IMR-90 (cell line): Measurements from ENCODE around the gene OR5A1. TPM values are rescaled to one million over a fixed set of nuclear protein-coding genes. Genes with fewer than 3 reads are reported as not detected.

Experiments
- ATAC-seq: fragments of 200-7000 bp; cut with Tn5 transposase; 2 replicates; pipeline ENCODE4 v1.9.1; 2020; ENCODE audit warnings: low read depth, mild to moderate bottlenecking, moderate library complexity
- BruUV-seq: library from RNA; stranded (reverse); fragments of 400-500 nt; replicated peaks from 2 replicates; lab custom pipeline; 2021; lab: Mats Ljungman, UMichigan
- CTCF ChIA-PET: fragments of 300-600 bp; formaldehyde crosslinking; extraction: SDS; loops from one replicate; lab custom pipeline; 2021; ENCODE audit warnings: antibody characterized with exemption; lab: Yijun Ruan, JAX
- POLR2A ChIA-PET: fragments of 300-600 bp; sonication (Branson Sonifier 250); formaldehyde crosslinking; loops from one replicate; lab custom pipeline; 2022; ENCODE audit warnings: antibody characterized with exemption; ENCODE audit not compliant: unreplicated experiment; lab: Charles Lee
- DNase-seq: peaks from one replicate; pipeline ENCODE4 v3.0.0; 2013
- H2AFZ ChIP-seq: replicated peaks from 2 replicates; pipeline ENCODE3; 2013; ENCODE audit warnings: low read length, mild to moderate bottlenecking; ENCODE audit not compliant: poor library complexity
- H2AK5ac ChIP-seq: 2 replicates; pipeline ENCODE4 v1.6.1; 2013; ENCODE audit warnings: low read depth, low read length, inconsistent platforms
- H2AK9ac ChIP-seq: replicated peaks from 2 replicates; pipeline ENCODE3; 2013; ENCODE audit warnings: mild to moderate bottlenecking, low read depth, low read length, moderate library complexity; ENCODE audit not compliant: poor library complexity
- H2BK120ac ChIP-seq: 2 replicates; pipeline ENCODE4 v1.6.1; 2013; ENCODE audit warnings: low read depth, low read length, inconsistent platforms
- H2BK15ac ChIP-seq: 3 replicates; pipeline ENCODE4 v1.6.1; 2013; ENCODE audit warnings: low read depth, low read length, inconsistent platforms
- H2BK20ac ChIP-seq: 2 replicates; pipeline ENCODE4 v1.6.1; 2013; ENCODE audit warnings: low read depth, mild to moderate bottlenecking, inconsistent platforms, low read length, moderate library complexity
- H2BK5ac ChIP-seq: 2 replicates; pipeline ENCODE4 v1.6.1; 2013; ENCODE audit warnings: mild to moderate bottlenecking, low read depth, low read length, inconsistent platforms; ENCODE audit not compliant: poor library complexity, severe bottlenecking
- H3K14ac ChIP-seq: replicated peaks from 2 replicates; pipeline ENCODE4 v1.6.1; 2013; ENCODE audit warnings: low read depth, low read length, inconsistent platforms
- H3K18ac ChIP-seq: 2 replicates; pipeline ENCODE4 v1.6.1; 2013; ENCODE audit warnings: low read depth, low read length, control low read depth
- H3K23ac ChIP-seq: 2 replicates; pipeline ENCODE4 v1.6.1; 2013; ENCODE audit warnings: low read depth, low read length, inconsistent platforms
- H3K27ac ChIP-seq: 2 replicates; pipeline ENCODE4 v1.5.1; 2013; ENCODE audit warnings: mild to moderate bottlenecking, control low read depth, low read length; ENCODE audit not compliant: insufficient read depth
- H3K27me3 ChIP-seq: 2 replicates; pipeline ENCODE4 v1.6.1; 2013; ENCODE audit warnings: low read length; ENCODE audit not compliant: control insufficient read depth, insufficient read depth
- H3K36me3 ChIP-seq: 2 replicates; pipeline ENCODE4 v1.6.1; 2013; ENCODE audit warnings: low read length, mixed read lengths; ENCODE audit not compliant: control insufficient read depth, insufficient read depth
- H3K4ac ChIP-seq: 2 replicates; pipeline ENCODE4 v1.6.1; 2013; ENCODE audit warnings: low read depth, low read length, inconsistent platforms
- H3K4me1 ChIP-seq: 2 replicates; pipeline ENCODE4 v1.6.1; 2013; ENCODE audit warnings: low read length, mixed read lengths; ENCODE audit not compliant: control insufficient read depth, insufficient read depth
- H3K4me2 ChIP-seq: 2 replicates; pipeline ENCODE4 v1.6.1; 2013; ENCODE audit warnings: low read depth, mild to moderate bottlenecking, control low read depth, low read length, moderate library complexity
- H3K4me3 ChIP-seq: 2 replicates; pipeline ENCODE4 v1.5.1; 2013; ENCODE audit warnings: low read depth, mild to moderate bottlenecking, control low read depth, low read length, moderate library complexity; ENCODE audit not compliant: insufficient read depth
- H3K56ac ChIP-seq: 2 replicates; pipeline ENCODE4 v1.6.1; 2013; ENCODE audit warnings: low read length, inconsistent platforms; ENCODE audit not compliant: insufficient read depth; ENCODE audit errors: extremely low read depth
- H3K79me1 ChIP-seq, 2 experiments: 2 replicates each; pipeline ENCODE4 v1.6.1; 2013; ENCODE audit warnings: low read length in 2 of 2, inconsistent platforms in 1 of 2, low read depth in 1 of 2
- H3K9ac ChIP-seq: 2 replicates; pipeline ENCODE4 v1.6.1; 2013; ENCODE audit warnings: low read depth, low read length, control low read depth
- H3K9me1 ChIP-seq: 2 replicates; pipeline ENCODE4 v1.6.1; 2013; ENCODE audit warnings: low read length, inconsistent platforms; ENCODE audit not compliant: insufficient read depth
- H3K9me3 ChIP-seq: 2 replicates; pipeline ENCODE4 v1.6.1; 2013; ENCODE audit warnings: low read length; ENCODE audit not compliant: control insufficient read depth, insufficient read depth
- H4K20me1 ChIP-seq: 2 replicates; pipeline ENCODE4 v1.6.1; 2013; ENCODE audit warnings: low read length, inconsistent platforms; ENCODE audit not compliant: insufficient read depth
- H4K5ac ChIP-seq: 2 replicates; pipeline ENCODE4 v1.6.1; 2013; ENCODE audit warnings: mild to moderate bottlenecking, low read depth, low read length, control low read depth
- H4K8ac ChIP-seq, 2 experiments: 2 replicates each; pipeline ENCODE4 v1.6.1; 2013; ENCODE audit warnings: low read depth in 2 of 2, low read length in 2 of 2, control low read depth in 1 of 2, inconsistent platforms in 1 of 2
- H4K91ac ChIP-seq: 2 replicates; pipeline ENCODE4 v1.6.1; 2013; ENCODE audit warnings: low read depth, low read length, inconsistent platforms; ENCODE audit not compliant: insufficient read depth
- CEBPB ChIP-seq: IDR thresholded peaks from 2 replicates; pipeline ENCODE4 v1.6.1; 2012; ENCODE audit warnings: low read depth, low read length, improper control_type of control experiment
- FOS ChIP-seq: fragments of 150-350 bp; IDR thresholded peaks from 2 replicates; pipeline ENCODE4 v1.6.1; 2016; ENCODE audit warnings: low read depth, low read length
- MAZ ChIP-seq: IDR thresholded peaks from 2 replicates; pipeline ENCODE4 v1.6.1; 2012; ENCODE audit warnings: low read depth, mild to moderate bottlenecking, low read length, improper control_type of control experiment, moderate library complexity, borderline replicate concordance
- RAD21 ChIP-seq: IDR thresholded peaks from 2 replicates; pipeline ENCODE4 v1.6.1; 2012; ENCODE audit warnings: low read length, improper control_type of control experiment
- SMC3 ChIP-seq: fragments of 150-350 bp; IDR thresholded peaks from 2 replicates; pipeline ENCODE4 v1.6.1; 2016; ENCODE audit warnings: low read depth, mild to moderate bottlenecking, antibody characterized with exemption, low read length, moderate library complexity
- USF2 ChIP-seq: fragments of 150-350 bp; IDR thresholded peaks from 2 replicates; pipeline ENCODE4 v1.6.1; 2017; ENCODE audit warnings: mild to moderate bottlenecking, antibody characterized with exemption, low read length, low read depth
- WGBS, 2 experiments: methylation state at CpG; one replicate each; pipeline versions ENCODE4 v1.1.5 to v1.1.7; 2013; ENCODE audit warnings: missing lambda C conversion rate in 2 of 2; ENCODE audit not compliant: insufficient read length in 1 of 2; ENCODE audit errors: extremely low coverage in 2 of 2; 5-methylcytosine and 5-hydroxymethylcytosine counted together
- dilution Hi-C: fragments of 300-500 bp; cut with HindIII; formaldehyde crosslinking; loops from one replicate; pipeline ENCODE4 v1.14.3; 2018; ENCODE audit warnings: low sequenced_read_pairs; ENCODE audit not compliant: unreplicated experiment
- in situ Hi-C: fragments of 300-500 bp; cut with MboI; formaldehyde crosslinking; loops from 3 replicates; pipeline ENCODE4 v1.14.3; 2019; ENCODE audit warnings: low sequenced_read_pairs, inconsistent platforms, mixed read lengths
- intact Hi-C: fragments of 100-400 bp; cut with micrococcal nuclease; formaldehyde crosslinking; loops from 2 replicates; pipeline ENCODE4 v1.10.0; 2022
- polyA plus RNA-seq, 3 experiments: library from polyadenylated mRNA; depleted of rRNA; stranded (reverse); fragments of >200 nt; gene quantifications; 2 replicates each; pipeline ENCODE4 v1.2.3, GENCODE V29; 2012; ENCODE audit warnings: low replicate concordance in 1 of 3
- total RNA-seq: library from RNA; depleted of rRNA; stranded (reverse); fragments of >200 nt; gene quantifications from 2 replicates; pipeline ENCODE4 v1.2.3, GENCODE V29; 2012
- TF ChIP-seq, protein P1 (sequence below): fragments of 150-350 bp; IDR thresholded peaks from 2 replicates; pipeline ENCODE4 v1.6.1; 2016; ENCODE audit warnings: low read depth, mild to moderate bottlenecking, low read length, moderate library complexity, borderline replicate concordance

Gene OR5A1
- total and polyA plus RNA-seq, 2 of the 4 experiments (the other 2 are of a cell fraction), result not detected

DNA sequence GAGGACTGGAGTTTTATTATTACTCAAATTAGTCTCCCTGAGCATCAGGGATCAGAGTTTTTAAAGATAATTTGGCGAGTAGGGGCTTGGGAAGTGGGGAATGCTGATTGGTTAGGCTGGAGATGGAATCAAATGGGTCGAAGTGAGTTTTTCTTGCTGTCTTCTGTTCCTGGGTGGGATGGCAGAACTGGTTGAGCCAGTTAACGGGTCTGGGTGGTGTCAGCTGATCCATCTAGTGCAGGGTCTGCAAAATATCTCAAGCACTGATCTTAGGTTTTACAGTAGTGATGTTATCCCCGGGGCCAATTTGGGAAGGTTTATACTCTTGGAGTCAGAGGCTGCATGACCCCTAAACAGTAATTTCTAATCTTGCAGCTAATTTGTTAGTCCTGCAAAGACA, 11.1 kb upstream of the OR5A1 start:
- Histone ChIP-seq H3K27me3 (peaks cover 1% of the 10 kb centered on the region), H2AK9ac (no peak overlapping the region), H4K5ac (no peak overlapping the region), H3K23ac (no peak overlapping the region), H3K27ac (no peak overlapping the region), H4K91ac (no peak overlapping the region), H3K9ac (no peak overlapping the region), H3K79me1 (no peaks in the 10 kb centered on the region), H2BK15ac (no peak overlapping the region), H3K4me1 (no peaks in the 10 kb centered on the region), H2AK5ac (no peak overlapping the region), H3K4me3 (no peak overlapping the region), H3K14ac (no peak overlapping the region), H3K4me2 (no peak overlapping the region), H4K20me1 (no peaks in the 10 kb centered on the region), H2BK120ac (no peak overlapping the region), H3K9me3 (no peaks in the 10 kb centered on the region), H3K9me1 (no peaks in the 10 kb centered on the region; the same call in 1 of the 2 replicates), H3K18ac (no peak overlapping the region), H3K4ac (no peak overlapping the region), H2BK20ac (no peak overlapping the region), H3K36me3 (no peaks in the 10 kb centered on the region), H3K56ac (no peak overlapping the region), H2AFZ (no peak overlapping the region), H4K8ac (no peak overlapping the region), H2BK5ac (no peak overlapping the region)
- WGBS, 2 experiments, result 0% methylated on average over 2 of the region's 4 CpGs; no CpG with 5 or more reads in 1 of the 2 experiments
- CTCF ChIA-PET, result no interaction called here
- no peak for DNase-seq
- dilution Hi-C loops (no loop called here), intact Hi-C loops (no loop called here), in situ Hi-C loops (no loop called here)
- POLR2A ChIA-PET, result no interaction called here
- BruUV-seq, result no TSS peak
- no peak for ATAC-seq
- TF ChIP-seq FOS (no peak), SMC3 (no peak), MAZ (no peak), RAD21 (no peak), USF2 (no peak), CEBPB (no peak)
- TF ChIP-seq, protein P1, sequence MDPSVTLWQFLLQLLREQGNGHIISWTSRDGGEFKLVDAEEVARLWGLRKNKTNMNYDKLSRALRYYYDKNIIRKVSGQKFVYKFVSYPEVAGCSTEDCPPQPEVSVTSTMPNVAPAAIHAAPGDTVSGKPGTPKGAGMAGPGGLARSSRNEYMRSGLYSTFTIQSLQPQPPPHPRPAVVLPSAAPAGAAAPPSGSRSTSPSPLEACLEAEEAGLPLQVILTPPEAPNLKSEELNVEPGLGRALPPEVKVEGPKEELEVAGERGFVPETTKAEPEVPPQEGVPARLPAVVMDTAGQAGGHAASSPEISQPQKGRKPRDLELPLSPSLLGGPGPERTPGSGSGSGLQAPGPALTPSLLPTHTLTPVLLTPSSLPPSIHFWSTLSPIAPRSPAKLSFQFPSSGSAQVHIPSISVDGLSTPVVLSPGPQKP, result no peak
